Psoas muscle (tissue), 8 donors: Measurements from ENCODE around the gene KLHL36. TPM values are rescaled to one million over a fixed set of nuclear protein-coding genes. Genes with fewer than 3 reads are reported as not detected.
A peak's percentile ranks its signal among the peaks of the same experiment; 100 is the strongest.

Experiments used
- ATAC-seq, 4 donors: fragments of 200-7000 bp; cut with Tn5 transposase; one replicate each; pipeline ENCODE4 v1.9.1; 2020; ENCODE audit warnings: moderate library complexity in 3 of 4, mild to moderate bottlenecking in 2 of 4
- DNase-seq, 2 donors: peaks; one replicate each; pipeline ENCODE4 v3.0.0-alpha.2; 2020
- H3K27ac ChIP-seq: fragments of 200-600 bp; one replicate; pipeline ENCODE4 v1.8.0; 2022
- H3K27me3 ChIP-seq, 3 donors: fragments of 200-600 bp in 1 of 3; one replicate each; pipeline versions ENCODE4 v1.6.1 to v1.8.0; 2013 to 2022; ENCODE audit warnings: low read length in 2 of 3, mild to moderate bottlenecking in 2 of 3, moderate library complexity in 1 of 3; ENCODE audit not compliant: insufficient read depth in 3 of 3
- H3K36me3 ChIP-seq, 2 donors: fragments of 200-600 bp in 1 of 2; one replicate each; pipeline versions ENCODE4 v1.6.1 to v1.8.0; 2013 to 2022; ENCODE audit warnings: low read depth in 1 of 2, mild to moderate bottlenecking in 1 of 2, moderate library complexity in 1 of 2; ENCODE audit not compliant: insufficient read depth in 1 of 2
- H3K4me1 ChIP-seq: fragments of 200-600 bp; one replicate; pipeline ENCODE4 v1.8.0; 2022
- H3K4me3 ChIP-seq: fragments of 200-600 bp; one replicate; pipeline ENCODE4 v1.8.0; 2022; ENCODE audit warnings: mild to moderate bottlenecking
- H3K9me3 ChIP-seq: fragments of 200-600 bp; one replicate; pipeline ENCODE4 v1.8.0; 2022
- CTCF ChIP-seq: fragments of 200-600 bp; IDR thresholded peaks from one replicate; pipeline ENCODE4 v1.8.0; 2022; ENCODE audit warnings: antibody characterized with exemption
- WGBS, 3 donors: extraction: QIAGEN DNeasy Blood & Tissue Kit; methylation state at CpG; one replicate each; pipeline versions ENCODE4 v1.1.6 to v1.1.7; 2013; 5-methylcytosine and 5-hydroxymethylcytosine counted together
- intact Hi-C, 2 donors: fragments of 100-400 bp; cut with DNase I; formaldehyde crosslinking; loops; one replicate each; pipeline versions ENCODE4 v1.11.0 to v1.14.2; 2022
- polyA plus RNA-seq, 3 donors: library from polyadenylated mRNA; stranded (reverse); fragments of 200-250 nt; gene quantifications; one replicate each; pipeline ENCODE4 v1.2.3, GENCODE V29; 2013
- total RNA-seq, 4 donors: library from RNA; stranded (reverse); fragmentation: NEBNext Ultra II Directional in 2 of 4; extraction: Animal tissue kit (Norgen Biotek cat#: 25700) in 2 of 4; gene quantifications; one replicate each; pipeline versions ENCODE4 v1.2.1 to v1.2.4, GENCODE V29; 2021 to 2023
- donor health status: healthy with polysubstance abuse.
- donor health status: DM: no; HTN: no; CAD: no; lungs with moderate emphysema.
- donor health status: Bipolar disorder and iron deficiency.
- donor health status: healthy.
- donor health status: DM: yes; HTN: yes; CAD: no.
- donor health status: DM: no; HTN: no; CAD: no.
- donor health status: DM: no; HTN: no; CAD: no.
- donor health status: DM: yes; HTN: yes; CAD: no.

The KLHL36 gene
- total and polyA plus RNA-seq, 7 donors = 5.9 to 19.3 (median 13.1) TPM

- H3K27ac ChIP-seq = no peak overlapping the region
- no peaks in the 10 kb centered on the region for H3K4me1 ChIP-seq
- TF ChIP-seq CTCF = no peak
- WGBS, 3 donors = 24 to 46% (median 43%) methylated on average over 8 of the region's 8 CpGs
- DNase-seq = no peak
- ATAC-seq = peak in 1 of 4 donors; percentile 48
- no peaks in the 10 kb centered on the region for H3K27me3 ChIP-seq
- H3K4me3 ChIP-seq = no peak overlapping the region
- intact Hi-C loops = no loop called here
- H3K9me3 ChIP-seq = no peaks in the 10 kb centered on the region
- H3K36me3 ChIP-seq = no peaks in the 10 kb centered on the region
Measured at GRCh38 chr16:84635702-84636101, 12.6 kb upstream of the KLHL36 start.

GRCh38 chr16:84637709-84638108, 10.6 kb upstream of the KLHL36 start:
- Histone ChIP-seq H3K9me3 (no peaks in the 10 kb centered on the region), H3K36me3 (no peaks in the 10 kb centered on the region), H3K27me3 (peaks cover 0 to 4% (median 0%) of the 10 kb centered on the region in 3 donors), H3K27ac (no peak overlapping the region), H3K4me3 (no peak overlapping the region), H3K4me1 (peaks cover 2% of the 10 kb centered on the region)
- intact Hi-C loops = no loop called here
- WGBS, 3 donors = 88 to 94% (median 90%) methylated on average over 4 of the region's 4 CpGs
- DNase-seq (no peak), ATAC-seq (no peak)
- no peak for TF ChIP-seq CTCF

GRCh38 chr16:84638231-84638806, 10.0 kb upstream of the KLHL36 start:
- Histone ChIP-seq H3K4me1 (peaks cover 6% of the 10 kb centered on the region), H3K9me3 (no peaks in the 10 kb centered on the region), H3K4me3 (no peak overlapping the region), H3K27me3 (peaks cover 0 to 4% (median 0%) of the 10 kb centered on the region in 3 donors), H3K36me3 (no peaks in the 10 kb centered on the region), H3K27ac (no peak overlapping the region)
- ATAC-seq (no peak), DNase-seq (no peak)
- 86 to 98% (median 94%) methylated on average over 8 of the region's 8 CpGs for WGBS, 3 donors
- TF ChIP-seq CTCF = no peak
- intact Hi-C loops = no loop called here

GRCh38 chr16:84640145-84640544, 8.2 kb upstream of the KLHL36 start:
- H3K9me3 ChIP-seq = no peaks in the 10 kb centered on the region
- peaks cover 11% of the 10 kb centered on the region for H3K4me1 ChIP-seq
- no peak for TF ChIP-seq CTCF
- WGBS, 3 donors = 86 to 97% (median 92%) methylated on average over 5 of the region's 5 CpGs
- H3K27ac ChIP-seq = no peak overlapping the region
- peaks cover 0 to 4% (median 0%) of the 10 kb centered on the region in 3 donors for H3K27me3 ChIP-seq
- ATAC-seq (no peak), DNase-seq (no peak)
- intact Hi-C loops = no loop called here
- no peaks in the 10 kb centered on the region for H3K36me3 ChIP-seq
- H3K4me3 ChIP-seq = no peak overlapping the region
